ENCODE measurements around the gene ZNF628.

Gene ZNF628

DNA sequence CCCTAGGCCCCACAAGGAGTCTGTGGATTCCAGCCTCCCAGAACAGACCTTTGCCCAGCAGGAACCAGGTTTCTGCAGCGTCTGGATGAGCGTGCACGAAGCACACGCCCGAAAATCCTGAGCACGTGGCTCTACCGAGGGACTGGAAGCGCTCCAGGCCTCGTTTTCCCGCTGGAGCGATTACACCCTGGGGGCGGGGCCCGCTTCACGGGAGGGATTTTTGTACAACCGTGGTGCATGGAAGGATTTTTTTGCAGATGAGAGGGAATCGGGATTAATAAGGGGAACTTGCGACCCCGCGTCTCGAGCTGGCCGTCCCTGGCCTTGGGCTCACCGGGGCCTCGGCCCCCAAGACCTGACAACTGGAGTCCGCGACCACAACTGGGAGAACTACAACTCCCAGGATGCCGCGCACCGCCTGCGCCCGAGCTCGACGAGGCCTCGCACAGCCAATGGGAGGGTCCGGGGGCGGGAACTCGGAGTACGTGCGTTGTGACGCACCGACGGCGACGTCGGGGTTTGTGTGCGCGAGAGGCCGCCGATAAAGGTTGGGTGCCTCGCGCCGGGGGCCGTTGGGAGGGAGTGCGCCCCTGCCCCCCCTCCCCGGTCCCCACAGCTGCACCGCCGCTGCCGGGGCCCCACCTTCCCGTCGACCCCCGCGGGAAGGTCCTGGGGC lies at the start of gene ZNF628:
Gene ZNF628, plus strand, starts transcription at position 518 of the 676 bp plus-strand sequence. CDS start 3,294 bp downstream, outside the sequence.
- H3K4me3 ChIP-seq (ENCODE audit: control insufficient read depth, low read depth, low read length): peak within 1 kb of the TSS; percentile 64
- TF ChIP-seq, protein P1, sequence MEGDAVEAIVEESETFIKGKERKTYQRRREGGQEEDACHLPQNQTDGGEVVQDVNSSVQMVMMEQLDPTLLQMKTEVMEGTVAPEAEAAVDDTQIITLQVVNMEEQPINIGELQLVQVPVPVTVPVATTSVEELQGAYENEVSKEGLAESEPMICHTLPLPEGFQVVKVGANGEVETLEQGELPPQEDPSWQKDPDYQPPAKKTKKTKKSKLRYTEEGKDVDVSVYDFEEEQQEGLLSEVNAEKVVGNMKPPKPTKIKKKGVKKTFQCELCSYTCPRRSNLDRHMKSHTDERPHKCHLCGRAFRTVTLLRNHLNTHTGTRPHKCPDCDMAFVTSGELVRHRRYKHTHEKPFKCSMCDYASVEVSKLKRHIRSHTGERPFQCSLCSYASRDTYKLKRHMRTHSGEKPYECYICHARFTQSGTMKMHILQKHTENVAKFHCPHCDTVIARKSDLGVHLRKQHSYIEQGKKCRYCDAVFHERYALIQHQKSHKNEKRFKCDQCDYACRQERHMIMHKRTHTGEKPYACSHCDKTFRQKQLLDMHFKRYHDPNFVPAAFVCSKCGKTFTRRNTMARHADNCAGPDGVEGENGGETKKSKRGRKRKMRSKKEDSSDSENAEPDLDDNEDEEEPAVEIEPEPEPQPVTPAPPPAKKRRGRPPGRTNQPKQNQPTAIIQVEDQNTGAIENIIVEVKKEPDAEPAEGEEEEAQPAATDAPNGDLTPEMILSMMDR (conservative IDR thresholded peaks at IDR 0.05; ENCODE audit: control insufficient read depth, insufficient read depth, low read depth, low read length): no peak
- DNase-seq (ENCODE audit: low read depth): peak; percentile 97

DNA sequence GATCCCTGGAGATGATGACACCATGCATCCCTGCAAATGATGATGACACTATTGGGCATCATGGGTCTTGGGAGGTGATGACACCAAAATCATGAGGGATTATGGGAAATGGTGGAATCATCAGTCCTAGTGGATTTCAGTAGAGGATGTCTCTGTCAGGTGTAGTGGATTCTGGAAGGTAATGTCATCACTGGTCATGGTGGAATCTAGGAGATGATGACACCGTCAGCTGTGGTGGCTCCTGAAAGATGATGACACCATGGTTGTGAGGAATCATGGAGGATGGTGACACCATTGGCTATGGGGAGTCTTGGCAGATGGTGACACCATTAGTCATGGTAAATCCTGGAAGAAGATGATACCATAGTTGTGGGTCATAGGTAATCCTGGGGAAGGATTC lies 45.2 kb upstream of the ZNF628 start:
- DNase-seq (ENCODE audit: low read depth): no peak
- H3K4me3 ChIP-seq (ENCODE audit: control insufficient read depth, low read depth, low read length): no peak overlapping the region
- TF ChIP-seq, protein P1 (conservative IDR thresholded peaks at IDR 0.05; ENCODE audit: control insufficient read depth, insufficient read depth, low read depth, low read length): no peak

DNA sequence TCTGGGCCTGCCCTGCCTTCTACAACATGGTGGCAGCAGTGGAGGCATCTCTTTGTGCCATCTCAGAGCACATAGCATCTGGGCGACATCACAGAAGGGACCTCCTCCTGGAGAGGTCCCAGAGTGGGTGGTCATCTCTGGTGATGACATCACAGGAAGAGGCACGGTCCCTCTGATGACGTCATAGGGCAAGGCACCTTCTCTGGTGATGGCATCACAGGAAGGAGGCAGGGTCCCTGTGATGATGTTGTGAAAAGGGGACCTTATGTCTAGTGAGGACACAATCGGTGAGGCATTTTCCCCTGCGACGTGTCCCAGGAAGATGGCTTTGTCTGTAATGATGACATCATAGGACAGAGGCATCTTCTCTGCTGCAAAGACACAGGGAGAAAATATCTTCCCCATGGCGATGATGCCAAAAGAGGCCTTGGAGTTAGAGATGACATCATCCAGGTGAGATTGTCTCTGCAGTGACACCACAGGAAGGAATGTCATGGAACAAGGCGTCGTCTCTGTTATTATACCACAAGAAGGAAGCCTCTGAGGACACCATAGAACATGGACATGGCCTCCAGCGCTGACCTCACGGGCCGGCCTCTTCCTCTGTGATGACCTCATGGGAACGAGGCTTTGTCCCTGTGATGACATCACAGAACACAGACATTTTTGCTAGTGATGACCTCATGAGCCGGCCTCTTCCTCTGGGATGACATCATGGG lies 44.0 kb upstream of the ZNF628 start:
- TF ChIP-seq, protein P1 (conservative IDR thresholded peaks at IDR 0.05; ENCODE audit: control insufficient read depth, insufficient read depth, low read depth, low read length): no peak
- no peak for DNase-seq (ENCODE audit: low read depth)
- no peak overlapping the region for H3K4me3 ChIP-seq (ENCODE audit: control insufficient read depth, low read depth, low read length)

DNA sequence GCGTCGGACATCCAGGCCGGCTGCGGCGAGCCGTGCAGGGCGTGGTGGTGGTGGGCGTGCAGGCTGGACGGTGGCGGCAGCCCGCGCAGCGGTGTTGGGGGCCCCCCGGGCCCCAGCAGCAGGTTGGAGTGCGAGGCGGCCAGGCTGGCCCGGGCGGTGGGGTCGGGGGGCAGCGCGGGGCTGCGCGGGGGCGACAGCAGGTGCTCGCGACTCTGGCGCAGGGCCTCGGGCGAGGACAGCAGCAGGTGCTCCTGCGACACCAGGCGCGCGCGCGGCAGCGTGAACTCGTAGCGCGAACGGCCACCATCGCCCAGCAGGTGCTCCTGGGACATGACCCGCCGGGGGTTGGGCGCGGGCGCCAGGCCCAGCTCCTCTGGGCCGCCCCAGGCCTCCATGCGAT lies 43.1 kb upstream of the ZNF628 start:
- DNase-seq (ENCODE audit: low read depth): no peak
- H3K4me3 ChIP-seq (ENCODE audit: control insufficient read depth, low read depth, low read length): no peak overlapping the region
- TF ChIP-seq, protein P1 (conservative IDR thresholded peaks at IDR 0.05; ENCODE audit: control insufficient read depth, insufficient read depth, low read depth, low read length): no peak

DNA sequence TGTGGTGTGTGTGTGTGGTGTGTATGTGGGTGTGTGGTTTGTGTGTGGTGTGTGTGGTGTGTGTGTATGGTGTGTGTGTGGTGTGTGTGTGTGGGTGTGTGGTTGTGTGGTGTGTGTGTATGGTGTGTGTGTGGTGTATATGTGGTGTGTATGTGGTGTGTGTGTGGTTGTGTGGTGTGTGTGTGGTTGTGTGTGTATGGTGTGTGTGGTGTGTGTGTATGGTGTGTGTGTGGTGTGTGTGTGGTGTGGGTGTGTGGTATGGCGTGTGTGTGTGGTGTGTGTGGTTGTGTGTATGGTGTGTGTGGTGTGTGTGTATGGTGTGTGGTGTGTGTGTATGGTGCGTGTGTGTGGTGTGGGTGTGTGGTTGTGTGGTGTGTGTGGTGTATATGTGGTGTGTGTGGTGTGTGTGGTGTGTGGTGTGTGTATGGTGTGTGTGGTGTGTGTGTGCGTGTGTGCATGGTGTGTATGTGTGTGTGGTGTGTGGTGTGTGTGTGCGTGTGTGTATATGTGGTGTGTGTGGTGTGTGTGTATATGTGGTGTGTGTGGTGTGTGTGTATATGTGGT lies 42.0 kb upstream of the ZNF628 start:
- TF ChIP-seq, protein P1 (conservative IDR thresholded peaks at IDR 0.05; ENCODE audit: control insufficient read depth, insufficient read depth, low read depth, low read length): no peak
- no peak for DNase-seq (ENCODE audit: low read depth)
- H3K4me3 ChIP-seq (ENCODE audit: control insufficient read depth, low read depth, low read length): no peak overlapping the region

DNA sequence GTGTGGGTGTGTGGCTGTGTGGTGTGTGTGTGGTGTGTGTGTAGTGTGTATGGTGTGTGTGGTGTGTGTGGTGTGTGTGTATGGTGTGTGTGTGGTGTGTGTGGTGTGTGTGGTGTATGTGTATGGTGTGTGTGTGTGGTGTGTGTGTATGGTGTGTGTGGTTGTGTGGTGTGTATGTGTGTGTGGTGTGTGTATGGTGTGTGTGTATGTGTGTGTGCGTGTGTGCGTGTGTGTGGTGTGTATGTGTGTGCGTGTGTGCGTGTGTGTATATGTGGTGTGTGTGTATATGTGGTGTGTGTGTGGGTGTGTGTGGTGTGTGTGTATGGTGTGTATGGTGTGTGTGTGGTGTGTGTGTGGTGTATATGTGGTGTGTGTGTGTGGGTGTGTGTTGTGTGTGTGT lies 41.4 kb upstream of the ZNF628 start:
- DNase-seq (ENCODE audit: low read depth): no peak
- TF ChIP-seq, protein P1 (conservative IDR thresholded peaks at IDR 0.05; ENCODE audit: control insufficient read depth, insufficient read depth, low read depth, low read length): no peak
- H3K4me3 ChIP-seq (ENCODE audit: control insufficient read depth, low read depth, low read length): no peak overlapping the region
